ENCODE data around the gene SLC25A3.

GRCh38 chr12:98559666-98560065 is 33.8 kb upstream of the SLC25A3 start:
- no peak for TF ChIP-seq POLR2AphosphoS5 (IDR thresholded peaks at IDR 0.05)
- no peak for TF ChIP-seq CTCF (IDR thresholded peaks at IDR 0.05)
- TF ChIP-seq POLR2A (IDR thresholded peaks at IDR 0.05), result no peak
- TF ChIP-seq EP300 (IDR thresholded peaks at IDR 0.05), result no peak
